Measurements from ENCODE around the gene TP53. TPM values are rescaled to one million over a fixed set of nuclear protein-coding genes. Genes with fewer than 3 reads are reported as not detected.
A peak's percentile ranks its signal among the peaks of the same experiment; 100 is the strongest.

TP53 gene
- total RNA-seq, 1 experiment from 2014 or later = 181 TPM

DNA sequence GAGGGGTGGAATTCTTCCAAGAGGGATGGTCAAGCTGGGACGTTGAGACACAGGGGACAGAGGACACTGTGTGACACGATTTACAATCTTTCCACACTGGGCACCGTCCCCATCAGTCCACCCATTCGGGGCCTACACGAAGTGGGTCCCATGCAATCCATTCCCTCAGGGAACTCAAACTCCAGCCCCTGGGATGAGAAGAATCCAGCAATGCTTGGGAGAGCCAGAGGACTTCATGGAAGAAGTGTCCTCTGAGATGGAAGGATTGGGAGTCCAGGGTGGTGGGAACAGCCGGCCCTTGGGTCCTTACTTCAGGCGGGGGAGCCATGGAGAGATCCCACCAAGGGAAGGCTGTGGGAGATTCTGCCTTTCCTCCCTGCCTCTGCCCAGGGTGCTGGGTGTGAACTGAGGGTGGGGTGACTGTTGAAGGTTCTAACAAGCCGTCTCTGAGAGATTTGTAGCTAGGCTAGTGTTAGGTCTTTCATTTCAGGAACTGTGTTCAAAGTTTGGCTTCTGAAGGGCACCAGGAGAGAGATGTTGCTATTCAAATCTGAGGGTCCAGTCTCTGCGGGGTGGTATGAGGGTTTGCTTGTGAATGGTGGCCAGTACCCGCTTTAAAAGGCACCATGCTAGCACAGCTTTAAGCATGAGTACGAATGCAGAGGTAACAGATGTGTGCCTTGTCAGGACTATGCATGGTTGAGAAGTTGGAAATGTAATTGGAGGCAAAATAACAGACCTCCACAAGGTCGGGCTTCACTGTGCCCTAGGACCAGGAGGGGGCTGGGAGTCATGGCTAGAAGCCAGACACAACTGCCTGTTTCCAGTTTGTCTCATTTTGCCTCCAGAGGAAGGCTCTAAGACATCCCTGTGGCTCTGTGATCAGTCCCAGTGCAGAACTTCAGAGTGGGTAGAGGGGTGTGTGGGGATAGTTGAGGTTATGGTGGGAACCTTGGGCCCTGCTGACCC, 34.6 kb downstream of the TP53 start:
- ChIA-PET POLR2A (interaction anchor here (0.6 to 0.7 kb wide), 2 partner anchors 26 to 218 kb away, joined by 3 read pairs; partner anchors contain the start of gene TMEM102), CTCF (no interaction called here)
- Mint-ChIP-seq H3K9me3 (ENCODE audit: unreplicated experiment) (no peaks in the 10 kb centered on the region), H3K4me3 (ENCODE audit: unreplicated experiment) (no peak overlapping the region), H3K27ac (ENCODE audit: low read depth, unreplicated experiment) (no peak overlapping the region), H3K27me3 (ENCODE audit: insufficient read depth, unreplicated experiment) (peaks cover 67% of the 10 kb centered on the region), H3K4me1 (ENCODE audit: insufficient read depth, unreplicated experiment) (peaks cover 21% of the 10 kb centered on the region), H3K36me3 (ENCODE audit: insufficient read depth, unreplicated experiment) (peaks cover 5% of the 10 kb centered on the region)
- BruUV-seq (replicated peaks) = no TSS peak
- DNase-seq (ENCODE audit: unreplicated experiment) = no peak
- intact Hi-C loops (cut with micrococcal nuclease) = no loop called here
- TF ChIP-seq, protein P1, sequence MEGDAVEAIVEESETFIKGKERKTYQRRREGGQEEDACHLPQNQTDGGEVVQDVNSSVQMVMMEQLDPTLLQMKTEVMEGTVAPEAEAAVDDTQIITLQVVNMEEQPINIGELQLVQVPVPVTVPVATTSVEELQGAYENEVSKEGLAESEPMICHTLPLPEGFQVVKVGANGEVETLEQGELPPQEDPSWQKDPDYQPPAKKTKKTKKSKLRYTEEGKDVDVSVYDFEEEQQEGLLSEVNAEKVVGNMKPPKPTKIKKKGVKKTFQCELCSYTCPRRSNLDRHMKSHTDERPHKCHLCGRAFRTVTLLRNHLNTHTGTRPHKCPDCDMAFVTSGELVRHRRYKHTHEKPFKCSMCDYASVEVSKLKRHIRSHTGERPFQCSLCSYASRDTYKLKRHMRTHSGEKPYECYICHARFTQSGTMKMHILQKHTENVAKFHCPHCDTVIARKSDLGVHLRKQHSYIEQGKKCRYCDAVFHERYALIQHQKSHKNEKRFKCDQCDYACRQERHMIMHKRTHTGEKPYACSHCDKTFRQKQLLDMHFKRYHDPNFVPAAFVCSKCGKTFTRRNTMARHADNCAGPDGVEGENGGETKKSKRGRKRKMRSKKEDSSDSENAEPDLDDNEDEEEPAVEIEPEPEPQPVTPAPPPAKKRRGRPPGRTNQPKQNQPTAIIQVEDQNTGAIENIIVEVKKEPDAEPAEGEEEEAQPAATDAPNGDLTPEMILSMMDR (IDR thresholded peaks at IDR 0.05; ENCODE audit: unreplicated experiment) = no peak

DNA sequence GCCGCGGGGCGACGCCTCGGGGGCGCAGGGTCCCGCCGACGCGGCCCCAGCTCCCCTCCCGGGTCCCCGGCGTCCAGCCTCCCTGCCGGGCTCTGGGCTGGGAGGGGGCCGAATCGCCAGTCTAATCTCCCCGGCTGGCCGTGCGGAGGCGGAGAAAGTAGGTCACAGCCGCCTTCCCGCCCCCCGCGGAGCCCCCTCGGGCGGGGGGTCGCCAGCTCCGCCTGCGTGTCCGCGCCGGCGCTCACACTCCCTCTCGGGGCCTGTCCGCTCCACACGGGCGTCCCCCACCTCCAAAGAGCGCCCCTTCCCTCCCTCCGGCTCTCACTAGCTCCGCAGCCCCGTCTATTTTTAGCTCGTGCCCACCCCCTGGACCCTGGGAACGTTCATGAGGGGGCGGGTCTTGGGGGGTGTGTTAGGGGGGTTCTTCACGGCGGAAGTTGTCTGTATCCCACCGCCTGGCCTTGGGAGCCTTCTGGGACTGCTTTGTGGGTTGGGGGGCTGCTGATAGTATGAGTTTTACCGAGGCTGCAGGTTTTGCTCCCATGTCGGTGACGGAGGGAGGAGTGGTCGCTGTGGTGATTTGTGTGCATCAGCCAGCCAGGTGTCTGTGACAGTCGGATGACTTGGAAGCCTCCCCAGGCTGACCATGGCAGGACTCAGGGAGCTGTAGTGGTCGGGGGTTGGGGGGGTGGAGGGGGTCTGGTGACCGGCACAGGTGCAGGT, 35.5 kb downstream of the TP53 start:
- TF ChIP-seq, protein P1 (IDR thresholded peaks at IDR 0.05; ENCODE audit: unreplicated experiment) = no peak
- intact Hi-C loops (cut with micrococcal nuclease) = no loop called here
- Mint-ChIP-seq H3K27ac (ENCODE audit: low read depth, unreplicated experiment) (no peak overlapping the region), H3K36me3 (ENCODE audit: insufficient read depth, unreplicated experiment) (peaks cover 5% of the 10 kb centered on the region), H3K9me3 (ENCODE audit: unreplicated experiment) (no peaks in the 10 kb centered on the region), H3K4me1 (ENCODE audit: insufficient read depth, unreplicated experiment) (peaks cover 15% of the 10 kb centered on the region), H3K4me3 (ENCODE audit: unreplicated experiment) (no peak overlapping the region), H3K27me3 (ENCODE audit: insufficient read depth, unreplicated experiment) (peaks cover 58% of the 10 kb centered on the region)
- ChIA-PET POLR2A (interaction anchor here (0.7 to 1.9 kb wide), 2 partner anchors 25 to 35 kb away, joined by 3 to 9 read pairs; partner anchors contain the start of genes TP53 and WRAP53), CTCF (interaction anchor here (0.9 to 1.1 kb wide), 2 partner anchors 19 to 36 kb away, joined by 3 to 7 read pairs; no protein-coding TSS in a partner anchor)
- no peak for DNase-seq (ENCODE audit: unreplicated experiment)
- no TSS peak for BruUV-seq (replicated peaks)

DNA sequence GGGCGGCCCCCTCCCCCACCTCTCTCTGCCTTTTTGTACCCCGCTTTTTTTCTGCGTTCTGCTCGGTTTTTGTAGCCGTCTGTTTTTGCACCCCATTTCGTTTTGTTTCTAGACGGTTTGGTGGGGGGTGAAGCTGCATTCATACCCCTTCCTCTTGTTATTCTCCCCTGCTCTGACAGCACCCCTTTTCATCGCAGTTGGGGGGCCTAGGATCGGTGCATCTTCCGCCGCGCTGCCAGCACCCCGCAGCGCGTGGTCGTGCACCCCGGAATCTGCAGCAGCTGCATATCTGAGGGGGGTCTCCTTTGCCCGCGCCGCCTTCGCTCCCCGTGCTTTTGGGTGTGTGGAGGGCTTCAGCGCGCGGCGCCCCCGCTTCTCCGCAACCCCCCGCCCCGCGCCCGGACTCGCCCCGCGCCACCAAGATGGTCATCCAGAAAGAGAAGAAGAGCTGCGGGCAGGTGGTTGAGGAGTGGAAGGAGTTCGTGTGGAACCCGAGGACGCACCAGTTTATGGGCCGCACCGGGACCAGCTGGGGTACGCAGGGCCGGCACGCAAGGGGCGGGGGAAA, 36.1 kb downstream of the TP53 start:
- ChIA-PET CTCF (interaction anchor here (0.6 to 1.1 kb wide), 5 partner anchors 19 to 37 kb away, joined by 3 to 7 read pairs (median 3); partner anchors contain the start of gene TP53), POLR2A (interaction anchor here (1.9 kb wide), 1 partner anchor 36 kb away, joined by 9 read pairs; the partner anchor contains the start of genes TP53 and WRAP53)
- TF ChIP-seq, protein P1 (IDR thresholded peaks at IDR 0.05; ENCODE audit: unreplicated experiment) = no peak
- intact Hi-C loops (cut with micrococcal nuclease) = no loop called here
- H3K36me3 Mint-ChIP-seq (ENCODE audit: insufficient read depth, unreplicated experiment) = peaks cover 5% of the 10 kb centered on the region
- H3K27ac Mint-ChIP-seq (ENCODE audit: low read depth, unreplicated experiment) = no peak overlapping the region
- H3K4me1 Mint-ChIP-seq (ENCODE audit: insufficient read depth, unreplicated experiment) = peaks cover 15% of the 10 kb centered on the region
- H3K4me3 Mint-ChIP-seq (ENCODE audit: unreplicated experiment) = peak overlapping the region; percentile 71
- H3K9me3 Mint-ChIP-seq (ENCODE audit: unreplicated experiment) = no peaks in the 10 kb centered on the region
- no TSS peak for BruUV-seq (replicated peaks)
- H3K27me3 Mint-ChIP-seq (ENCODE audit: insufficient read depth, unreplicated experiment) = peaks cover 58% of the 10 kb centered on the region
- DNase-seq (ENCODE audit: unreplicated experiment) = no peak

All from MCF 10A (cell line).